ENCODE measurements around the gene C1QL3.

DNA sequence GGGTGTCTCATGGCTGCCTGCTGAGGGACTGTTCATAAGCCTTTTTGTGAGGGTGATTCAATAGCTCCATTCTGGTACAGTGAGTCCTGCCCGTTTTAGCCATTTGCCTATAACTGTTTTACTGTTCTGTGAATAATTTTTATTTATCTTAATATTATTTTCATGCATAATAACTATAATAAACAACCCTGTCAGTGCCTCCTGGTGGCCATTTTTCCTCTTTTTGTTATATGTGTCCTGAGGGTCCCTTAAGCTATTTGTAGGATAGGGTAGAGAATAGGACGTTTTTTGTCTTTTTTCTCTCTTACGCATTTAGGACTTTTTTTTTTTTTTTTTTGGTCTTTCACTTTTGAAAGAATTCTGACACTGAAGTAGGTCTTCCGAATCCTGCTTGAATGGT lies 2.9 kb downstream of the C1QL3 start:
- TF ChIP-seq, protein P1, sequence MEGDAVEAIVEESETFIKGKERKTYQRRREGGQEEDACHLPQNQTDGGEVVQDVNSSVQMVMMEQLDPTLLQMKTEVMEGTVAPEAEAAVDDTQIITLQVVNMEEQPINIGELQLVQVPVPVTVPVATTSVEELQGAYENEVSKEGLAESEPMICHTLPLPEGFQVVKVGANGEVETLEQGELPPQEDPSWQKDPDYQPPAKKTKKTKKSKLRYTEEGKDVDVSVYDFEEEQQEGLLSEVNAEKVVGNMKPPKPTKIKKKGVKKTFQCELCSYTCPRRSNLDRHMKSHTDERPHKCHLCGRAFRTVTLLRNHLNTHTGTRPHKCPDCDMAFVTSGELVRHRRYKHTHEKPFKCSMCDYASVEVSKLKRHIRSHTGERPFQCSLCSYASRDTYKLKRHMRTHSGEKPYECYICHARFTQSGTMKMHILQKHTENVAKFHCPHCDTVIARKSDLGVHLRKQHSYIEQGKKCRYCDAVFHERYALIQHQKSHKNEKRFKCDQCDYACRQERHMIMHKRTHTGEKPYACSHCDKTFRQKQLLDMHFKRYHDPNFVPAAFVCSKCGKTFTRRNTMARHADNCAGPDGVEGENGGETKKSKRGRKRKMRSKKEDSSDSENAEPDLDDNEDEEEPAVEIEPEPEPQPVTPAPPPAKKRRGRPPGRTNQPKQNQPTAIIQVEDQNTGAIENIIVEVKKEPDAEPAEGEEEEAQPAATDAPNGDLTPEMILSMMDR (IDR thresholded peaks at IDR 0.05; ENCODE audit: low read length) = no peak
- TF ChIP-seq EZH2 (optimal IDR thresholded peaks at IDR 0.05; ENCODE audit: low read depth, low read length) (no peak), EZH2phosphoT487 (IDR thresholded peaks at IDR 0.05; ENCODE audit: low read length) (no peak)
